HepG2 (cell line): ENCODE measurements around the gene SCN4B.

Experiments used
- EZH2 ChIP-seq: conservative IDR thresholded peaks from 2 replicates; pipeline ENCODE4 v1.6.1; 2012; ENCODE audit warnings: mild to moderate bottlenecking, low read depth, low read length, moderate library complexity
- GABPA ChIP-seq, 2 experiments: IDR thresholded peaks; 2 replicates each; pipeline ENCODE4 v1.6.1; 2011 to 2016; ENCODE audit warnings: low read depth in 2 of 2, low read length in 1 of 2, missing biosample characterization in 1 of 2, missing genetic modification characterization in 1 of 2
- NFIC ChIP-seq: IDR thresholded peaks from 2 replicates; pipeline ENCODE4 v1.6.1; 2012; ENCODE audit warnings: mild to moderate bottlenecking, low read length, inconsistent platforms
- RAD21 ChIP-seq: fragments of 450-650 bp; formaldehyde crosslinking; IDR thresholded peaks from 2 replicates; pipeline ENCODE4 v1.5.0; 2020; ENCODE audit warnings: mild to moderate bottlenecking

GRCh38 chr11:118108513-118108912 is 44.1 kb downstream of the SCN4B start:
- TF ChIP-seq NFIC = no peak
- no peak for TF ChIP-seq RAD21 (CRISPR knock-in tag)
- TF ChIP-seq EZH2 = no peak
- no peak for TF ChIP-seq GABPA (IDR thresholded peaks at IDR 0.05; ENCODE audit: low read depth, low read length)
- no peak for TF ChIP-seq GABPA (CRISPR knock-in tag; IDR thresholded peaks at IDR 0.05; ENCODE audit: low read depth)
